ENCODE results near the gene CBX7.

The CBX7 gene

GRCh38 chr22:39130152-39130704 lies 22.3 kb downstream of the CBX7 start:
- no peak for TF ChIP-seq FOXM1 (IDR thresholded peaks at IDR 0.05; ENCODE audit: borderline replicate concordance, low read depth)
- no peak for TF ChIP-seq TCF12 (IDR thresholded peaks at IDR 0.05; ENCODE audit: low read depth)
- no peak for TF ChIP-seq CEBPB (IDR thresholded peaks at IDR 0.05)
- TF ChIP-seq ZBTB7A (IDR thresholded peaks at IDR 0.05; ENCODE audit: low read depth) = no peak
- TF ChIP-seq RAD21 (IDR thresholded peaks at IDR 0.05; ENCODE audit: low read depth) = no peak
- no peak for TF ChIP-seq EGR1 (IDR thresholded peaks at IDR 0.05)
- TF ChIP-seq EP300 (IDR thresholded peaks at IDR 0.05; ENCODE audit: borderline replicate concordance) = no peak
- no peak for TF ChIP-seq CREB1 (IDR thresholded peaks at IDR 0.05; ENCODE audit: low read depth)
- TF ChIP-seq TEAD4 (IDR thresholded peaks at IDR 0.05) = no peak
- no peak for TF ChIP-seq NFIC (IDR thresholded peaks at IDR 0.05)
- TF ChIP-seq TAF1 (IDR thresholded peaks at IDR 0.05; ENCODE audit: low read depth) = no peak
- TF ChIP-seq YY1 (IDR thresholded peaks at IDR 0.05; ENCODE audit: low read depth) = no peak
- no peak for TF ChIP-seq REST (IDR thresholded peaks at IDR 0.05; ENCODE audit: low read depth)
- TF ChIP-seq USF1 (IDR thresholded peaks at IDR 0.05) = no peak
- no peak for TF ChIP-seq MAX (IDR thresholded peaks at IDR 0.05)

- TF ChIP-seq CEBPB (IDR thresholded peaks at IDR 0.05) (no peak), USF1 (IDR thresholded peaks at IDR 0.05) (no peak), FOXM1 (IDR thresholded peaks at IDR 0.05; ENCODE audit: borderline replicate concordance, low read depth) (no peak), CREB1 (IDR thresholded peaks at IDR 0.05; ENCODE audit: low read depth) (no peak), NFIC (IDR thresholded peaks at IDR 0.05) (no peak), EP300 (IDR thresholded peaks at IDR 0.05; ENCODE audit: borderline replicate concordance) (no peak), TCF12 (IDR thresholded peaks at IDR 0.05; ENCODE audit: low read depth) (no peak), EGR1 (IDR thresholded peaks at IDR 0.05) (no peak), ZBTB7A (IDR thresholded peaks at IDR 0.05; ENCODE audit: low read depth) (no peak), TAF1 (IDR thresholded peaks at IDR 0.05; ENCODE audit: low read depth) (no peak), REST (IDR thresholded peaks at IDR 0.05; ENCODE audit: low read depth) (no peak), RAD21 (IDR thresholded peaks at IDR 0.05; ENCODE audit: low read depth) (no peak), TEAD4 (IDR thresholded peaks at IDR 0.05) (no peak)
Observed at GRCh38 chr22:39129746-39130145, 22.7 kb downstream of the CBX7 start.

- TF ChIP-seq REST (IDR thresholded peaks at IDR 0.05; ENCODE audit: low read depth) (no peak), FOXM1 (IDR thresholded peaks at IDR 0.05; ENCODE audit: borderline replicate concordance, low read depth) (no peak), USF1 (IDR thresholded peaks at IDR 0.05) (no peak), CEBPB (IDR thresholded peaks at IDR 0.05) (no peak), RAD21 (IDR thresholded peaks at IDR 0.05; ENCODE audit: low read depth) (no peak)
Observed at GRCh38 chr22:39129081-39129480, 23.4 kb downstream of the CBX7 start.

- TF ChIP-seq MAX (IDR thresholded peaks at IDR 0.05) (no peak), CREB1 (IDR thresholded peaks at IDR 0.05; ENCODE audit: low read depth) (no peak), YY1 (IDR thresholded peaks at IDR 0.05; ENCODE audit: low read depth) (no peak), TAF1 (IDR thresholded peaks at IDR 0.05; ENCODE audit: low read depth) (no peak), EP300 (IDR thresholded peaks at IDR 0.05; ENCODE audit: borderline replicate concordance) (no peak), EGR1 (IDR thresholded peaks at IDR 0.05) (no peak), TCF12 (IDR thresholded peaks at IDR 0.05; ENCODE audit: low read depth) (no peak), FOXM1 (IDR thresholded peaks at IDR 0.05; ENCODE audit: borderline replicate concordance, low read depth) (no peak), ZBTB7A (IDR thresholded peaks at IDR 0.05; ENCODE audit: low read depth) (no peak), TEAD4 (IDR thresholded peaks at IDR 0.05) (no peak), USF1 (IDR thresholded peaks at IDR 0.05) (no peak), CEBPB (IDR thresholded peaks at IDR 0.05) (no peak), NFIC (IDR thresholded peaks at IDR 0.05) (no peak), REST (IDR thresholded peaks at IDR 0.05; ENCODE audit: low read depth) (no peak), RAD21 (IDR thresholded peaks at IDR 0.05; ENCODE audit: low read depth) (no peak)
Observed at GRCh38 chr22:39128508-39128907, 24.0 kb downstream of the CBX7 start.

Data from Ishikawa (cell line).